ES-I3 (cell line): ENCODE data around the gene TNNC1.

Experiments
- H3K36me3 ChIP-seq: 2 replicates; pipeline ENCODE4 v1.6.1; 2013; ENCODE audit warnings: mild to moderate bottlenecking, low read length, control low read depth, moderate library complexity; ENCODE audit not compliant: insufficient read depth
- H3K4me1 ChIP-seq: 2 replicates; pipeline ENCODE4 v1.6.1; 2013; ENCODE audit warnings: mild to moderate bottlenecking, control low read depth, low read length; ENCODE audit not compliant: insufficient read depth
- H3K9ac ChIP-seq: 2 replicates; pipeline ENCODE4 v1.6.1; 2013; ENCODE audit warnings: low read depth, mild to moderate bottlenecking, low read length, moderate library complexity
- H3K9me3 ChIP-seq: 2 replicates; pipeline ENCODE4 v1.6.1; 2013; ENCODE audit warnings: mild to moderate bottlenecking, low read length, moderate library complexity; ENCODE audit not compliant: control insufficient read depth, insufficient read depth

The TNNC1 gene

GRCh38 chr3:52479037-52479876, 25.4 kb upstream of the TNNC1 start:
- H3K9ac ChIP-seq = no peak overlapping the region
- H3K4me1 ChIP-seq = no peaks in the 10 kb centered on the region
- no peaks in the 10 kb centered on the region for H3K9me3 ChIP-seq
- peaks cover 36% of the 10 kb centered on the region for H3K36me3 ChIP-seq

GRCh38 chr3:52477796-52478095, 23.9 kb upstream of the TNNC1 start:
- H3K36me3 ChIP-seq = peaks cover 40% of the 10 kb centered on the region
- H3K4me1 ChIP-seq = no peaks in the 10 kb centered on the region
- no peak overlapping the region for H3K9ac ChIP-seq
- H3K9me3 ChIP-seq = no peaks in the 10 kb centered on the region

GRCh38 chr3:52477076-52477795, 23.4 kb upstream of the TNNC1 start:
- H3K9me3 ChIP-seq = no peaks in the 10 kb centered on the region
- no peak overlapping the region for H3K9ac ChIP-seq
- peaks cover 39% of the 10 kb centered on the region for H3K36me3 ChIP-seq
- no peaks in the 10 kb centered on the region for H3K4me1 ChIP-seq

- Histone ChIP-seq H3K9me3 (no peaks in the 10 kb centered on the region), H3K9ac (no peak overlapping the region), H3K4me1 (no peaks in the 10 kb centered on the region), H3K36me3 (peaks cover 26% of the 10 kb centered on the region)
Observed at GRCh38 chr3:52473026-52473425, 19.2 kb upstream of the TNNC1 start.

GRCh38 chr3:52472239-52473000, 18.6 kb upstream of the TNNC1 start:
- no peaks in the 10 kb centered on the region for H3K9me3 ChIP-seq
- peaks cover 22% of the 10 kb centered on the region for H3K36me3 ChIP-seq
- H3K4me1 ChIP-seq = no peaks in the 10 kb centered on the region
- no peak overlapping the region for H3K9ac ChIP-seq

- Histone ChIP-seq H3K9ac (no peak overlapping the region), H3K4me1 (no peaks in the 10 kb centered on the region), H3K36me3 (peaks cover 20% of the 10 kb centered on the region)
Observed at GRCh38 chr3:52471371-52472238, 17.8 kb upstream of the TNNC1 start.

GRCh38 chr3:52470920-52471319, 17.1 kb upstream of the TNNC1 start:
- Histone ChIP-seq H3K9ac (no peak overlapping the region), H3K36me3 (peaks cover 15% of the 10 kb centered on the region), H3K9me3 (no peaks in the 10 kb centered on the region), H3K4me1 (no peaks in the 10 kb centered on the region)

More at GRCh38 chr3:52471371-52472238, 17.8 kb upstream of the TNNC1 start:
- no peaks in the 10 kb centered on the region for H3K9me3 ChIP-seq

- Histone ChIP-seq H3K9ac (no peak overlapping the region), H3K4me1 (no peaks in the 10 kb centered on the region), H3K9me3 (no peaks in the 10 kb centered on the region), H3K36me3 (peaks cover 13% of the 10 kb centered on the region)
Observed at GRCh38 chr3:52469001-52469400, 15.2 kb upstream of the TNNC1 start.

- Histone ChIP-seq H3K9ac (no peak overlapping the region), H3K9me3 (no peaks in the 10 kb centered on the region), H3K36me3 (peaks cover 10% of the 10 kb centered on the region), H3K4me1 (no peaks in the 10 kb centered on the region)
Observed at GRCh38 chr3:52468336-52468735, 14.5 kb upstream of the TNNC1 start.

- no peaks in the 10 kb centered on the region for H3K4me1 ChIP-seq
- peaks cover 22% of the 10 kb centered on the region for H3K36me3 ChIP-seq
- H3K9ac ChIP-seq = no peak overlapping the region
- H3K9me3 ChIP-seq = no peaks in the 10 kb centered on the region
Observed at GRCh38 chr3:52463416-52463815, 9.6 kb upstream of the TNNC1 start.

- H3K36me3 ChIP-seq = peaks cover 29% of the 10 kb centered on the region
- no peaks in the 10 kb centered on the region for H3K4me1 ChIP-seq
- H3K9me3 ChIP-seq = no peaks in the 10 kb centered on the region
- H3K9ac ChIP-seq = no peak overlapping the region
Observed at GRCh38 chr3:52461874-52462273, 8.0 kb upstream of the TNNC1 start.

GRCh38 chr3:52458770-52459545, 5.1 kb upstream of the TNNC1 start:
- Histone ChIP-seq H3K36me3 (peaks cover 26% of the 10 kb centered on the region), H3K4me1 (peaks cover 8% of the 10 kb centered on the region; the same call in 1 of the 2 replicates), H3K9me3 (no peaks in the 10 kb centered on the region), H3K9ac (no peak overlapping the region)

GRCh38 chr3:52458031-52458760, 4.4 kb upstream of the TNNC1 start:
- no peaks in the 10 kb centered on the region for H3K9me3 ChIP-seq
- H3K9ac ChIP-seq = no peak overlapping the region
- H3K36me3 ChIP-seq = peaks cover 26% of the 10 kb centered on the region
- peaks cover 8% of the 10 kb centered on the region; the same call in 1 of the 2 replicates for H3K4me1 ChIP-seq
